SW 1271 (cell line): ENCODE results near the gene GLCCI1.
"Not testable (repeated sequence)": the region's sequence is repeated elsewhere in the genome, so short reads cannot be mapped to it uniquely, and the experiment has no call there.

Source experiments
- DNase-seq, 2 experiments: peaks; one replicate each; lab custom pipeline; 2025; lab: John Stamatoyannopoulos, UW

Gene GLCCI1

GRCh38 chr7:8051373-8051772 is 82.8 kb downstream of the GLCCI1 start:
- no peak for DNase-seq

DNA sequence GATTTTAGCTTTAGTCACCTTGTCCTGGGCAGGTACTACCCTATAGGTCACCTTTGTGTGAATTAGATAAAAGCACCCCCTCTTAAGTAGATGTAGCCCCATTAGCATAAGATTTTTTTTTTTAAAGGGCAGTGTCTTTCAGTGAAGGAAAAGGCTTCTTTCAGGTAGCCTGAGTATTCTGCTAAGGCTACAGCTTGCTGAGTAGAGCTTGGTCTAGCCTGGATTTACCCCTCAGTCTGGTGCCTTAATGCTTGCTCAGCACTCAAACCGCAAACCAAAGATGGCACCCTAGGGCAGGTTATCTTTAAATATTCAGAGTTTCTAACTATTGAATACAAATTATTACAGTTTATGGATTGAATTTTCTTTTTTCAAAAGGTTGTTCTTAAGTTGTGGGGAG is 83.4 kb downstream of the GLCCI1 start:
- no peak for DNase-seq

DNA sequence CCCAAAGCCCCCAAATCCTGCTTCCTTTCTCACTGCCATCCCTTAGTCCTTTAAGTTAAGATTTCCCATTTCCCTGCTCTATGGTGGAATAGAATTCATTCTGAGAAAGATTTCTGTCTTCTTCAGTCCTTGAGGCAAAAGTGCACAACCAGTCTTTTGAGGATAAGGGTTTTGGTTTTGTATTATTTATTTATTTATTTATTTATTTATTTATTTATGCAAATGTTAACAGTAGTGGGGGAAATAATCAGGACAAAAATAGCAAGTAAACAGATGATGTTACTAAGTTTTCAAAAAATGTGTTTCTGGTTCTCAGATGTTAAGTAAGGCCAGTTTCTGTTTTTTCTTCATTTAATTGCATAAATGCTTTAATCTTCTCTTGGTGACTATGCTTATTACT is 84.2 kb downstream of the GLCCI1 start:
- DNase-seq, result no peak

- DNase-seq, result no peak
Observed at GRCh38 chr7:8056439-8056838, 87.8 kb downstream of the GLCCI1 start.

DNA sequence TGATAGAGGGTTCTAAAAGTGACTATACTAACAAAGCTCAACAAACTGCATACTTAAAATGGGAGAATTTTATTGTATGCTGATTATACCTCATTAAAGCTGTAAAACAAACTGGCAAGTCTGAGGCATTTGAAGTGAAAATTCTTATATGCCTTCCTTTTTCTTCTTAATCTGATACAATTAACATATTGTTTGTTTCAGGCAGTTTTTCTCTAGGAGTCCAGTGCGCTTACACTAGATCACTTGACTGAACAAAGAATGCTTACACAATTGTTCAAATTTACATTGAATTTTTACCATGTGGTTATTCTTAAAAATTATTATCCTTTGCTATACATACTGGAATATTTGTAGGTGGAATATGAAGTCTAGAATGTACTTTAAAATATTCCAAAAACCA is 89.0 kb downstream of the GLCCI1 start:
- DNase-seq, result no peak

- no peak for DNase-seq
Observed at GRCh38 chr7:8058322-8058721, 89.7 kb downstream of the GLCCI1 start.

DNA sequence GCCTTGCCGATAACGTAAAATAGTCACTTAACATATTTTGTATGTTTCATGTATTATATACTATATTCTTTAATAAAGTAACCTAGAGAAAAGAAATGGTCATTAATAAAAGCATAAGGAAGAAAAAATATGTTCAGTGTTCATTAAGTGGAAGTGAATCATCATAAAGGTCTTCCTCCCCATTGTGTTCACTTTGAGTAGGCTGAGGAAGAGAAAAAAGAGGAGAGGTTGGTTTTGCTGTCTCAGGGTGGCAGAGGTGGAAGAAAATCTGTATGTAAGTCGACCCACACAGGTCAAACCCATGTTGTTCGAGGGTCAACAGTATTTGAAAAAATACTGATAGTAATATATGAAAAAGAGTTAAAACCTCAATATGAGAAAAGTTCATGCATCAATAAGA is 90.3 kb downstream of the GLCCI1 start:
- DNase-seq, result no peak

GRCh38 chr7:8060241-8060640 is 91.6 kb downstream of the GLCCI1 start:
- no peak for DNase-seq

DNA sequence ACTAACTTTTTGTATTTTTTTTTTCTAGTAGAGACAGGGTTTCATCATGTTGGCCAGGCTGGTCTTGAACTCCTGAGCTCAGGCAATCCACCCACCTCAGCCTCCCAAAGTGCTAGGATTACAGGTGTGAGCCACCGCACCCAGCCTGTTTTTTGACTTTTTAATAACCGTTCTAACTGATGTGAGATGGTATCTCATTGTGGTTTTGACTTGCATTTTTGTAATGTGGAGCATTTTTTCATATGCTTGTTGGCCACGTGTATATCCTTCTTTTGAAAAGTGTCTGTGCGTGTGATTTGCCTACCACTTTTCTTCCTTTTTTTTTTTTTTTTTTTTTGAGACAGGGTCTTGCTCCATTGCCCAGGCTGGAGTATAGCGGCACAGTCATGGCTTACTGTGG is 94.7 kb downstream of the GLCCI1 start:
- not testable (repeated sequence) for DNase-seq

GRCh38 chr7:8063706-8064297 is 95.2 kb downstream of the GLCCI1 start:
- DNase-seq, result no peak

GRCh38 chr7:8064828-8065227 is 96.2 kb downstream of the GLCCI1 start:
- no peak for DNase-seq

DNA sequence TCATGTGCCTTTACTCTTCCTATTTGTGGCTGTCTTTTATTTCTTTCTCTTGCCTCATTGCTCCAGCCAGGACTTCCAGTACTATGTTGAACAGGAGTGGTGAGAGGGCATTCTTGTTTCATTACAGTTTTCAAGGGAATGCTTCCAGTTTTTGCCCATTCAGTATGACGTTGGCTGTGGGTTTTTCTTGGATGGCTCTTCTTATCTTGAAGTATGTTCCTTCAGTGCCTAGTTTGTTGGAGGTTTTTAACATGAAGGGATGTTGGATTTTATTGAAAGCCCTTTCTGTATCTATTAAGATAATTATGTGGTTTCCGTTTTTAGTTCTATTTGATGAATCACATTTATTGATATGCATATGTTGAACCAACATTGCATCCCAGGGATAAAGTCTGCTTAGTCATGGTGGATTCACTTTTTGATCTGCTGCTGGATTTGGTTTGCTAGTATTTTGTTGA is 96.8 kb downstream of the GLCCI1 start:
- no peak for DNase-seq

- DNase-seq, result no peak
Observed at GRCh38 chr7:8068892-8069686, 100.5 kb downstream of the GLCCI1 start.

GRCh38 chr7:8070451-8071180 is 102.0 kb downstream of the GLCCI1 start:
- DNase-seq, result no peak

DNA sequence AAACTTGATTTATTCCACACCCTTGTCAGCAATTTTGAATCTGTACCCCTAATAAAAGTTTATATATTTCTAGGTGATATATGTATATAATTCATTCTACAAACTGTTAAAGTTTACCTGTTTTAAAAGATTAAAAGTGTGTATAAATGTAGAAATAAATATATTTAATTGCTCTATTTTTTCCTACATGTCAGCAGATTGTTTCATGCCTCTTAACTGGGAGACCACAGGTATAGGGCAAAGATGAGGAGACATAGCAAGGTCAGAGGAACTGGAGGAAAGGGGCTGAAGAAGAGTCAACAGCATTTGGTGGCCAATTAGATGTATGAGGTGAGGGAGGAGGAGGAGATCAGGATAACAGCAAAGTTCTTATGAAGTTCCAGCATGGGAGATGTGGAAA is 109.8 kb downstream of the GLCCI1 start:
- no peak for DNase-seq

DNA sequence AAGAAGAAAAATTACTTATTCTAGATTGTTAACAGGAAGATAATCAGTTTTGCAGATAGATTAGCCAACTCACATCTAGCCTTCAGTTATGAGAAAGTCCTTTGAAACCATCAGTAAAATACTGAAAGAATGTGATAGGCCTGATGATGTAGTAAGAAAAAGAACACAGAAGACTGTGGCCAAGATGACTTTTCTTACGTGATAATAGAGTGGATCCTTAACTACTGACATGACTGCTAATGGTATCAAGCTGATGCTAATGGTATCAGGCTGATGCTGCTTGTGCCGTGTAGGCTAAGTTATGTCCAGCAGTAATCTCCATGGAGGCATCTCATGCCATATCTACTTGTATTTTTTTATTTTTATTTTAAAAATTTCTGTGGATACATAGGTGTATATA is 114.2 kb downstream of the GLCCI1 start:
- no peak for DNase-seq

DNA sequence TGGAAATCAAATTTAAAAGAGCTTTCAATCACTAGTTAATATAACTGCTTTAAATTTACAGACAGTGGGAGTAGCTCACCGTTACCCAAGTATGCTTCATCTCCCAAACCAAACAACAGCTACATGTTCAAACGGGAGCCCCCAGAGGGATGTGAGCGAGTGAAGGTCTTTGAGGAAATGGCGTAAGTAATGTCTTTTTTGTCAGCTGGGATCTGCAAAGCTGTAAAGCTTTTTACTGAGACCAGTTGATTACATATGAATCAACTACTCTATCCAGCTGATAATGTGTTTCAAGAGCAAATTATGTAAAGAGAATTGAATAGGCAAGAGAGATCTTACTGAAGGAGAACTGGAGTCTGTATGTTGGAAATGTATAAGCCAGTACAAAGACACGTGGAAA is 116.2 kb downstream of the GLCCI1 start:
- no peak for DNase-seq

DNA sequence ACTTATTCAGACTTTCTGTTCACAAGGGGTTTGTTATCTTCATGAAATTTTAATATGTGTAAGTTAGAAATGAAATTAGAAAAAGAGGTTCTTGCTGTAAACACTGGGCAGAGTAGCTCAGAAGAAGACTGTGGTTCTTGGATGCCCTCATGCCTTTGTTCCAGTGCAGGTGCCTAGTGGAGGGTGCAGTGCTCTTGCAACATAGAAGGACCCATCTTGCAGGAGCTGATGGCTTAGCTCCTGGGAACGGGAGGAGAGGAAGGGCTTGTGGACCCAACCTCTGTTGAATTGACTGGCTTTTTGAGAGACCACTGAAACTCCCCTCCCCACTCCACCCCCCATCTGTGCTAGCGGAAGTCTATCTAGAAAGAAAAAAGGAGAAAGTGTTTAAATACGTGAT is 116.8 kb downstream of the GLCCI1 start:
- DNase-seq, result no peak

GRCh38 chr7:8086239-8086638 is 117.6 kb downstream of the GLCCI1 start:
- DNase-seq, result no peak

DNA sequence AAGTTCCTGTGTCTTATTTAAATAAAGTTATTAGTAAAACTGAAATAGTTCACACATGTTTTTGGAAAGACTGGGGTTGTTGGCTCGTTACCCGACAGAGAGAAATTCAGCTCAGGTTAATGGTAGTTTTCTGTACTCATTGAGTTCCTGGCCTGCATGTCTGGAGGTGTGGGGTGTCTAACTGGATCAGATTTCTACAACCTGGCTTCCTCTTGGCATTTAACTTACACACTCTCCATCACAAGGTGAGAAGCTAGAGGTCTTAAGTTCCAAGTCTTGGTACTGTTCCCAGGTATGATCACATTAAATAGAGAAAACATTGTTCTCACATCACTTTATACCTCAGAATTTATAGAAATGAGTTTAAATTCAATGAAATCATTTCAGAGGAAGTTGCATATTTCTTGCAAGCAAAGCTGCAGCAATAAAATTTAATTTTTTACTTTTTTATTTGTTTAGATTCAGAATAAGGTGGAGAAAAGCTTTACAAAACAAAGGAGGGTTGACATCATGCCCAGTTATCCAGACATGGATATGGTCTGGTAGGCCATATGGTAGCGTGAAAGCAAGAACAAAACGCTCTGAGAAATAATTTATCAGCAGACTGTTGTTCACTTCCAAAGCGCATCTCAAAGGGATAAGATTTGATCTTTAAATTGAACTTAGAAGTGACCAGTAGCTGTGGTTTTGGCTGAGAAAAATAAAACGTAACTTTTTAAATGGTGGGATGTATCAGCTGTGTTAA is 120.6 kb downstream of the GLCCI1 start:
- DNase-seq, result no peak

DNA sequence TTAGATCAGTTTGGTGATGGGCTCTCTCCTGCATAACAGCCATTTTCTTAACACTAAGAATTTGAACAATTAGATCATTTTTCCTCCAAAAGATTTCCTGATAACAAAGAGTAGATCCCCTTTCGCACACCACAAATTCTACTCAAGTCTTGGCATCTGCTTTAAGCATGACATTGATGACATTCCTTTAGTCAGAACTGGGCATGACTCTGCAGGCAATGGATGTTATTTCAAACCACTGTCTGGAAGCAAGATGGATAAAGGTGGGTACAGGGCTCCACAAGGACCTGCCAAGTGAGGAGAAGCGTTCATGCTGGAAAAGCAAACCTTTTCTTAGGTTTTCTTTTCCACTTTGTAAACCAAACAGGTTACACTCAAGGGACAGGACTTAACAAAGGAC is 123.5 kb downstream of the GLCCI1 start:
- DNase-seq, result no peak
